GM19351 (cell line): ENCODE data around the gene CYP27C1.
"Not testable (repeated sequence)": the region's sequence is repeated elsewhere in the genome, so short reads cannot be mapped to it uniquely, and the experiment has no call there.

Experiments
- ATAC-seq: cut with Tn5 transposase; IDR thresholded peaks from one replicate; pipeline ENCODE4 v1.9.1; 2021; ENCODE audit warnings: mild to moderate bottlenecking, moderate library complexity; ENCODE audit not compliant: unreplicated experiment

Gene CYP27C1

GRCh38 chr2:127175041-127175721 lies 44.9 kb downstream of the CYP27C1 start:
- ATAC-seq = no peak

DNA sequence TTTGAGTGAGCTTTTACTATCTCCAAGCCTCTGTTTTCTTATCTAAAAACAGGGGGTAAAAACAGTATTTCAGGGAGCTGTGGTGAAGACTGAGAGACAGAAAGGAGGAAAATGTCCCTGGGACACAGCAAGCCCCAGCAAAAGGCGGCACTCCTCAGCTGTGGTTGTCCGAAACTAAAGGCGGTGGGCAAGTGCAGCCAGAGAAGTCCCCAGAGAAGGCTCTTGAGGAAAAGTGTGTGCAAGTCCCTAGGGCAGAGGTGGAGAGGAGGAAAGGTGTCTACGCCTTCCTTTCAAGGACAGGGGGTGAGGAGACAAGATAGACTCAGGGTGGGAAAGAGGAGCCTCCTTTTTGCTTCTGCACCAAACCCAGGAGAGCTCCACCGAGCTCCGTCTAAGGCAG lies 45.5 kb downstream of the CYP27C1 start:
- no peak for ATAC-seq

DNA sequence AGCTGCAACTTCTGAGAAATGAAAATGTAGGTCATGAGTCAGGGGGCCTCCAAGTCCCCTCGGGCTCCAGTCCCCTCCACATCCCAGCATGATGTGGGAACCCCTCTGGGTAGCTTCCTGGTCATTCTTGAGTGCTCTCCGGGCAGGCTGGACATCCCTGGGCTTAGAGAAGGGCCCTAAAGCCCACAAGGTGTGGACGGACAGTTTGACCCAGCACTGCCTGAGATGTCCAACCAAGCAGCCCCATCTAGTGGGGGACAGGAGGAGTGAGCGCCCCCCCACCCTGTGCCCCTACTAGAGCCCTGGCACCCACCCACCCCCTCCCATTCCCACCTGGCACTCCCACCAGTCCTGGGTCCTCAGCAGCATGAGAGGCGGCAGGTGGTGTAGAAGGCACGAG lies 46.0 kb downstream of the CYP27C1 start:
- no peak for ATAC-seq

DNA sequence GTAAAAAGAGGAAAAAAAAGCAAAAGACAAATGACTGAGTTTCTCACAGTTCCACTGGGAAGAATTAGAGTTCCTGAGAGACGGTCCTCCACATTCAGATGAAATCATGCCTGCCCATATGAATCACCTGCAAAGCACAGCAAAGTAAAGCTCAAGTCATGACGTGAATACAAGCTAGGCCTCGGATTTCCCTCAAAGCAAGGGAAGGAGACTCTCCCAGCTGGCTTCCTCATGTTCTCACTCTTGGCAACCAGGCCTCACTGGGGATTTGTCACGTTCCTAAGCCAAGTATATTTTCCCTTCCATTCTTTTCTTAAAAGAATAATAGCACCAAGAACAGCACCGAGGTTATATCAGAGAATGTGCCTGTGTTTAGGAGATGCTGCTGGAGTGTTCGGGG lies 47.0 kb downstream of the CYP27C1 start:
- ATAC-seq = no peak

GRCh38 chr2:127172306-127172705 lies 47.8 kb downstream of the CYP27C1 start:
- no peak for ATAC-seq

DNA sequence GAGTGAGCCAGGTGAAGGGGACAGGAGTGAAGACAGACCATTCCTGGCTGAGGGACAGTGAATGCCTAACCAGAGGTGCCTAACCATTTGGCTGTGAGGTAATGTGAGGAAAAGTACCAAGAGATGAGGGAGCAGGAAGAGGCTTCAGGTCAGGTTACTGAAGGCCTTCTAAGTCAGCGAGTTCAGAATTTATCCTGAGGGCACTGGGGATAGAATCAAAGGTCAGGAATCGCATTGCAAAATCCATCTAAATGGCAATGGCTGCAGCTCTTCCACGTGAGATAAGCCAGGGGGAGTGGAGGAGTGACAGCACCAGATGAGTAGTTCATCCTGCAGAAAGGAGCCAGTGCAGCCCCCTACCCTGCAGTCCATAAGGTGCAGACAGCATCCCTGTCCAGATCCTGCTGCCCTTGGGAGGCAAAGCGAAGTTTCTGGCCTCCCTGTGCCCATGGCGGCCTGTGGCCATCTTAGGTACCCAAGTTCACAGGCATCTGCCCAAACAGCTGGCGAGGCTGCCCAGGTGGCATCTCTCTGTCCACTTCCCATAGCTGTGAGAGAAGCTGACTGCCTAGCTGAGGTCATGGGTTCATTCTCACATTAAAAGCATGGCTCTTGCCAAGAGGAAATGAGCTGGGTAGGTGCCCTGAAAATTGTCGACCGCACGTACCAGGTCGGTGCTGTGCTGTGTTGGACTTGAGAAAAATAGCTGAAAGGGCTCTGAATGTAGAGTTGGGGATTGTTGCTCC lies 49.5 kb downstream of the CYP27C1 start:
- ATAC-seq = no peak

- no peak for ATAC-seq
These were observed 50.1 kb downstream of the CYP27C1 start for GRCh38 chr2:127170021-127170420.

- ATAC-seq = no peak
These were observed 50.9 kb downstream of the CYP27C1 start for GRCh38 chr2:127169066-127169660.

DNA sequence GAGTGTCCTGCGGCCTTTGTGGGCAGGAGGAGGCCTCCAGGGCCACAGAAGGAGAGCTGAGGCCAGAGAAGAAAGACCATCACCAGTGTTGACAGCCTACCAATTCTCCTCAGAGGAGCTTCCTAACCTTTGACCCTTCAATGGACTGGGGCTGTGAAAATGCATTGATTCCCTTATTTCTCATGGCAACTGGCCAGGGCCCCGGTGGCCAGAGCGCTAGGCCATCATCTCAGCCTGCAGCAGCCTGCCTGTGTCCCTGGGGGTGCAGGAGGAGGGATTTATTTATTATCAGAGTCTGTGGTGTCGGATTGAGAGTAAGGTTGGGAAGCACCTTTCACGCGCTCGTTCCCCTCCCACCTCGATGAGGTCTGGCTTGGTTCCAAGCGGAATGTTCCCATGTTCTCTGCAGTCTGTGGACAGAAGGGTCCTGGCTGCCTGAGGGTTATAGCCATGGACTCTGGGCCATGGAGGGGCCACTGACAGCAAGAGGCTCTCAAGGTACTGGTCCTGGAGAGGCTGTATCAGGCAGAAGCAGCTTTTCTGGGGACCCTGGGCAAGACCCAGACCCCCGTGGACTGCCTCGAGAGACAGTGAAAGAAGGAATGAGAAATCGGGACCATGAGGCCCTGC lies 53.8 kb downstream of the CYP27C1 start:
- ATAC-seq = no peak

- no peak for ATAC-seq
These were observed 54.6 kb downstream of the CYP27C1 start for GRCh38 chr2:127165539-127165935.

DNA sequence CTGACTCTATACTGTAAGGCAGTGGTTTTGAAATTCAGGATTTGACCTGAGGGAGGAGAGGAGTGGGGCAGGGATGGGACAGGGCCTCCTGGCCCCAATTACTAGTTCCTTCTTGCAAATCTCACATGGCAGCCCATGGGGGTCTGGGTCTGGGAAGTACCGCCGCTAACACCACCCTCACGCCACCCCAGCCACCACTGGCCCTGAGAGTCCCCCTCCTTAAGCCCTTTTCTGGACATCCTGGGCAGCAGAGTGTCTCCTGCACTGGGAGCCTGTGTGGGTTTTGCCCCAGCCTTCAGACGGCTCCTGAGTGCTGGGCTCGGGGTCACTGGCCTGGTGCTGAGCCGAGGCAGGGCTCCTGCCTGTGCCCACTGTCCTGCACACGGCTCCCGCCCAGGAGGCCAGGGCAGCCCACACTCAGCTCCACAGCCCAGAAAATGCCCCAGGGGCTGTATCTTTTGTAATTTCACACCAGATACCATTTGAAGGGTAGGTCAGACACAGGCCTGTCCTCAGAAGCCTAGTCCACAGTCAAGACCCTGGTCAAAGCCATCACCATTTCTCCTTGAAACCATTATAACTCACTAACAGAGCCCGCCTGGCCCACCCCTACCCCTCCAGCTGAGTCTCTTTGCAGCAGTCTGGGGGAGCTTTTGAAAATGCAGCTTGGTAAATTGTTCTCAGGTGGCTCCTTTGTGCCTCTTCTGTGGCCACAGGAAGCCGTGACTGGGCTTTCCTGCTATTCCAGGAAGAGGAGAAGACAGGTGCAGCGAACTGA lies 55.1 kb downstream of the CYP27C1 start:
- no peak for ATAC-seq

- no peak for ATAC-seq
These were observed 56.2 kb downstream of the CYP27C1 start for GRCh38 chr2:127163921-127164320.

DNA sequence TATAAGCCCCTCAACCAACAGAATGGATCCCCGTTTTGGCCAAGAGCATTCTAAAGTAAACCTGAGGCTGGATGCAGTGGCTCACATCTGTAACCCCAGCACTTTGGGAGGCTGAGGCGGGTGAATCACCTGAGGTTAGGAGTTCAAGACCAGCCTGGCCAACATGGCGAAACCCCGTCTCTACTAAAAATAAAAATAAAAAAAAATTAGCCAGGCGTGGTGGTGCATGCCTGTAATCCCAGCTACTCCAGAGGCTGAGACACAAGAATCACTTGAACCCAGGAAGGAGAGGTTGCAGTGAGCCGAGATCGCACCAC lies 57.1 kb downstream of the CYP27C1 start:
- not testable (repeated sequence) for ATAC-seq

GRCh38 chr2:127162261-127163089 lies 57.6 kb downstream of the CYP27C1 start:
- no peak for ATAC-seq

DNA sequence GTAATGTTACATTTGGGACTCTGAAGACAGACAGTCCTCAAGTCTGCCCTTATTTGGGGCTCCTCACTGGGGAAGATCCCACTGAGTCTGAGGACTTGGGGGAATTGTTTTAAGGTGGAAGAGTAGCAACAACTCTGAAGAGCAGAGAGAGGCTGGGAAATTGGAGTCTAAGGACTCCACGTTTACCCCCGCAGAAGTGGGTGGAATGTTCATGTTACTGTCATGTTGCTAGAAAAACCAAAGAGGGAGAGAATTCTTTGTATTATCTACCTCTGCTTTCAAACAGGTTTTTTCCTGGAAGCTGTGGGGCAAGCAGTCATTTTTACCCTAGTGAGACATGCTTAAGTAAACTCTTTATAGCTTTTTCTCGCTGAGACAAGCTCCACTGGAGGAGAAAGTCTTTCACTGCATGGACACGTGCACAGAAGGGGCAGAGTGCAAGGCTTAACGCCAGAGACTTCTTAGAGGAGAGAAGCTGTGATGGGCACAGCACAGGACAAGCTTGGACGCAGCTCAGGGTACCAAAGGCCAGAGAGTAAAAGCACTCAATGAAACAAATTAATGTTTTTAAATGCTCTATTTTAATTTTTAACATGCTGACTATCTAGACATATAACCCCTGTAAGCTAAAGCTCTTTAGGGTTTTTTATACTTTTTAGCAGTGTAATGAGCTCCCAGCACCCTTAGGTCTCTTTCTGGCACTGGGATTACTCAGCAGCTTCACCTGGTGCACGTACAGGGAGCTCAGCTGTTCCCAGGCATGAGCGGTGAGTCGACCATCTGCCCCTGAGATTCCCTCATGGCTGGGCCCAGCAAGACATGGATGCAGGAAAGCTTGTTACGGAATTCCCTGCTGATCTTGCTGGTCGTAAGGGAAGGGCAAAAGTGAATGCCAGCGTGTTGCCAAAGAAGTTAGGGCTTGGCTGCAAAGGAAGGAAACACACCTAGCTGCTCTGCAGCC lies 58.6 kb downstream of the CYP27C1 start:
- ATAC-seq = no peak

GRCh38 chr2:127160676-127161075 lies 59.4 kb downstream of the CYP27C1 start:
- no peak for ATAC-seq

DNA sequence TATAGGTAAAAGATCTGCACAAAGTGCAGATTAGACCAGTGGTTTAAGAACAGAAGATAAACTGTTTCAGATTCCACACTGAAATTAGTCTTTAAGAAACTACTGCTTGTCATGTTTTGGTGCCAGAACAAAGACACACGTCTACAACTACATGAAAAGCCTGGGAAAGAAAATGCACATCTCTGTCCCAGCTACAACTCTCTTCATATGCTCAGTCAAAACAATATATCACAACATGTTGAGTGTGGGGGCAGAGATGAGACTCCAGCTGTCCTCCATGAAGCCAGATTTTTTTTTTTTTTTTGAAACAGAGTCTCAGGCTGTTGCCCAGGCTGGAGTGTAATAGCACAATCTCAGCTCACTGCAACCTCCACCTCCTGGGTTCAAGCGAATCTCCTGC lies 60.6 kb downstream of the CYP27C1 start:
- no peak for ATAC-seq

DNA sequence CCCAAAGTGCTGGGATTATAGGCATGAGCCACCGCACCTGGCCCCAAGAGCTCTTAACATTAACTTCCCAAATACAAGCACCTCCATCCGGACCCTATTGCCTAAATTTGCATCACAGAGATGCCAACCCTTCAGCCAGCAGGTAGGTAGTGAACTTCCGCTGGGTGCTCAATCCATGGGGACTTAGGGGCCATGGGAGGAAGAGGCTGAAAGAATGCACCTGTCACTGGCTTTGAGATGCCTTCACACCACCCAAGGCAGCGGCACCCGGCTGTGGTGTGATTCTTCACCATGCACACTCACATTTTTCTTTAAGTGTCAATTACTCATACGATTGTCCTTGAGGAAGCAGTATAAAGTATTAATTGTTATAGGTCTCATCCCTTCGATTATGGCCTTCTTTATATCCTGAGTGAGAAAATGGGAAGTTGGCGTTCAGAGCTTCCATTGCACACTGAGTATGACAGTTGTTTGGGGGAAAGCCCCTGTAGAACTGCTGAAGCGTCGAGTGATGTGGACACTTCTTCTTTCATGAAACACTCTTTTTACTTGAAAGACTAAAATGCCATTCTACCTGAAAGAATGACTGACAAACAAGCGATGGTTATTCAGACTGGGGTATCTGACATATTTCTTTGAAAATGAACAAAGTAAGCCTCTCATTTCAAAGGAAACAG lies 61.3 kb downstream of the CYP27C1 start:
- ATAC-seq = peak; percentile 84
